WTC11 (cell line): ENCODE measurements around the gene TTLL11.

Experiments used
- CBFB ChIP-seq: sonication (generic); formaldehyde crosslinking; IDR thresholded peaks from 2 replicates; pipeline ENCODE4 v1.8.1; 2022; ENCODE audit warnings: mild to moderate bottlenecking, low read depth, missing genetic modification reagents
- ELF4 ChIP-seq: sonication (generic); formaldehyde crosslinking; IDR thresholded peaks from 2 replicates; pipeline ENCODE4 v1.8.1; 2022; ENCODE audit warnings: low read depth, mild to moderate bottlenecking, moderate library complexity, missing genetic modification reagents
- ETV6 ChIP-seq: sonication (generic); formaldehyde crosslinking; IDR thresholded peaks from 2 replicates; pipeline ENCODE4 v1.8.1; 2022; ENCODE audit warnings: mild to moderate bottlenecking, missing genetic modification reagents
- GRHL2 ChIP-seq: fragments of 250-450 bp; sonication (Bioruptor Pico); IDR thresholded peaks from 2 replicates; pipeline ENCODE4 v1.8.0; 2022; ENCODE audit warnings: mild to moderate bottlenecking, moderate library complexity; ENCODE audit not compliant: insufficient replicate concordance, severe bottlenecking
- JUN ChIP-seq: sonication (generic); formaldehyde crosslinking; IDR thresholded peaks from 2 replicates; pipeline ENCODE4 v1.8.0; 2023; ENCODE audit warnings: mild to moderate bottlenecking, missing genetic modification reagents
- RORB ChIP-seq: fragments of 250-450 bp; sonication (Bioruptor Pico); IDR thresholded peaks from 2 replicates; pipeline ENCODE4 v1.9.0; 2021; ENCODE audit warnings: mild to moderate bottlenecking
- TP53 ChIP-seq: sonication (generic); formaldehyde crosslinking; IDR thresholded peaks from 2 replicates; pipeline ENCODE4 v1.8.1; 2023; ENCODE audit warnings: mild to moderate bottlenecking, missing genetic modification reagents
- ZNF121 ChIP-seq: sonication (generic); formaldehyde crosslinking; IDR thresholded peaks from 2 replicates; pipeline ENCODE4 v1.8.0; 2023; ENCODE audit warnings: missing genetic modification reagents
- TF ChIP-seq, protein P1 (sequence below): sonication (generic); formaldehyde crosslinking; IDR thresholded peaks from 2 replicates; pipeline ENCODE4 v1.8.0; 2022; ENCODE audit warnings: mild to moderate bottlenecking, missing genetic modification reagents
- TF ChIP-seq, protein P2 (sequence below): sonication (generic); formaldehyde crosslinking; IDR thresholded peaks from 2 replicates; pipeline ENCODE4 v1.8.1; 2022; ENCODE audit warnings: mild to moderate bottlenecking, missing genetic modification reagents, moderate library complexity, borderline replicate concordance
- TF ChIP-seq, protein P3 (sequence below): sonication (generic); formaldehyde crosslinking; IDR thresholded peaks from 2 replicates; pipeline ENCODE4 v1.8.1; 2022; ENCODE audit warnings: low read depth, missing genetic modification reagents, borderline replicate concordance

DNA sequence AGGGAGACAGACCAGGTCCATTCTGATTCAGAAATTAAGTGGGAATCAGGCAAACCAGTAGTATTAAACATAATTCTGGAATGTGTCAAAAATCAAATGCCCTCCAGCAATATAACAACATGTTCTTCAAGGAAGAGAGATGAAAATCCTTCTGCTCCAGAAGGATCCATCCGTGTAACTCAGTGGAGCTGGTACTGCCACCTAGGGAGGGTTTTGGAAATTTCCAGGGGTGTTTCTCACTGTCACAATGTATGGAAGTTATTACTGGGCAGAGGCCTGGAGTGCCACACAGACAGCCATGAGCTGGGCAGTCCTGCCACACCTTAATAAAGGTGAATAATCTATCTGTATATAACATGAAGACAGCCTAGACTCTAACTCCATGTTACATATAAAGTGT is 87.5 kb downstream of the TTLL11 start:
- TF ChIP-seq ZNF121 (CRISPR knock-in tag) (no peak), RORB (no peak), ELF4 (no peak), JUN (CRISPR knock-in tag) (no peak), CBFB (no peak), TP53 (CRISPR knock-in tag) (no peak), GRHL2 (no peak), ETV6 (CRISPR knock-in tag) (no peak)
- TF ChIP-seq, protein P1, sequence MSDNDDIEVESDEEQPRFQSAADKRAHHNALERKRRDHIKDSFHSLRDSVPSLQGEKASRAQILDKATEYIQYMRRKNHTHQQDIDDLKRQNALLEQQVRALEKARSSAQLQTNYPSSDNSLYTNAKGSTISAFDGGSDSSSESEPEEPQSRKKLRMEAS (CRISPR knock-in tag): no peak
- TF ChIP-seq, protein P2, sequence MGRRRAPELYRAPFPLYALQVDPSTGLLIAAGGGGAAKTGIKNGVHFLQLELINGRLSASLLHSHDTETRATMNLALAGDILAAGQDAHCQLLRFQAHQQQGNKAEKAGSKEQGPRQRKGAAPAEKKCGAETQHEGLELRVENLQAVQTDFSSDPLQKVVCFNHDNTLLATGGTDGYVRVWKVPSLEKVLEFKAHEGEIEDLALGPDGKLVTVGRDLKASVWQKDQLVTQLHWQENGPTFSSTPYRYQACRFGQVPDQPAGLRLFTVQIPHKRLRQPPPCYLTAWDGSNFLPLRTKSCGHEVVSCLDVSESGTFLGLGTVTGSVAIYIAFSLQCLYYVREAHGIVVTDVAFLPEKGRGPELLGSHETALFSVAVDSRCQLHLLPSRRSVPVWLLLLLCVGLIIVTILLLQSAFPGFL (CRISPR knock-in tag): no peak
- TF ChIP-seq, protein P3, sequence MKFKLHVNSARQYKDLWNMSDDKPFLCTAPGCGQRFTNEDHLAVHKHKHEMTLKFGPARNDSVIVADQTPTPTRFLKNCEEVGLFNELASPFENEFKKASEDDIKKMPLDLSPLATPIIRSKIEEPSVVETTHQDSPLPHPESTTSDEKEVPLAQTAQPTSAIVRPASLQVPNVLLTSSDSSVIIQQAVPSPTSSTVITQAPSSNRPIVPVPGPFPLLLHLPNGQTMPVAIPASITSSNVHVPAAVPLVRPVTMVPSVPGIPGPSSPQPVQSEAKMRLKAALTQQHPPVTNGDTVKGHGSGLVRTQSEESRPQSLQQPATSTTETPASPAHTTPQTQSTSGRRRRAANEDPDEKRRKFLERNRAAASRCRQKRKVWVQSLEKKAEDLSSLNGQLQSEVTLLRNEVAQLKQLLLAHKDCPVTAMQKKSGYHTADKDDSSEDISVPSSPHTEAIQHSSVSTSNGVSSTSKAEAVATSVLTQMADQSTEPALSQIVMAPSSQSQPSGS (CRISPR knock-in tag): no peak
